ENCODE measurements around the gene NOM1. TPM values are rescaled to one million over a fixed set of nuclear protein-coding genes. Genes with fewer than 3 reads are reported as not detected.
"Not testable (repeated sequence)": the region's sequence is repeated elsewhere in the genome, so short reads cannot be mapped to it uniquely, and the experiment has no call there.

Gene NOM1
- total RNA-seq (10 to 100 TPM in 1 of 4 donors, 1 to 10 TPM in 3; 6.5 to 10.6 (median 7.7) TPM), polyA plus RNA-seq (5.6 TPM)
- long read RNA-seq, donor 1, full-length matches to known transcripts = 5 of 9 reads
- long read RNA-seq, donor 1, partial matches to known transcripts = 4 of 9 reads
- long read RNA-seq, donor 1, other reads (novel, unspliced or antisense) = 0 of 9 reads
- long read RNA-seq, donor 2 = 0 reads
- long read RNA-seq, donor 3, full-length matches to known transcripts = 7 of 13 reads
- long read RNA-seq, donor 3, partial matches to known transcripts = 3 of 13 reads
- long read RNA-seq, donor 3, other reads (novel, unspliced or antisense) = 3 of 13 reads
- long read RNA-seq, donor 4, full-length matches to known transcripts = 1 of 3 reads
- long read RNA-seq, donor 4, partial matches to known transcripts = 2 of 3 reads
- long read RNA-seq, donor 4, other reads (novel, unspliced or antisense) = 0 of 3 reads

GRCh38 chr7:156949541-156950380 lies at the start of gene NOM1:
TSS of gene NOM1 (plus strand) at chr7:156949712. CDS start at chr7:156949738, 26 bp downstream.
- Histone ChIP-seq H3K27me3 (ENCODE audit: control insufficient read depth, insufficient read depth) (no peaks in the 10 kb centered on the region), H3K4me1 (ENCODE audit: control insufficient read depth, insufficient read depth, low read length) (peaks cover 4% of the 10 kb centered on the region), H3K27ac (ENCODE audit: low read length) (no peak within 1 kb of the TSS), H3K4me3 (ENCODE audit: low read length) (peak within 1 kb of the TSS; percentile 85), H3K9me3 (ENCODE audit: control insufficient read depth, low read length) (no peaks in the 10 kb centered on the region)
- ATAC-seq (peak; percentile 97 to 98), DNase-seq (peak; percentile 92 to 97 (median 97))
- intact Hi-C loops (cut with DNase I) = no loop called here
- under 1% methylated on average over 115 of the region's 115 CpGs for WGBS

GRCh38 chr7:156900093-156900492 lies 49.4 kb upstream of the NOM1 start:
- H3K27ac ChIP-seq (ENCODE audit: low read length); H3K9me3 ChIP-seq (ENCODE audit: control insufficient read depth, low read length); ATAC-seq; intact Hi-C loops (cut with DNase I); H3K4me3 ChIP-seq (ENCODE audit: low read length); H3K4me1 ChIP-seq (ENCODE audit: control insufficient read depth, insufficient read depth, low read length); H3K27me3 ChIP-seq (ENCODE audit: control insufficient read depth, insufficient read depth); DNase-seq: not testable (repeated sequence)
- WGBS = 86% methylated on average over 9 of the region's 9 CpGs

GRCh38 chr7:156903232-156903909 lies 46.1 kb upstream of the NOM1 start:
- intact Hi-C loops (cut with DNase I) = no loop called here
- peak; percentile 59 to 92 for ATAC-seq
- no peaks in the 10 kb centered on the region for H3K4me1 ChIP-seq (ENCODE audit: control insufficient read depth, insufficient read depth, low read length)
- no peaks in the 10 kb centered on the region for H3K27me3 ChIP-seq (ENCODE audit: control insufficient read depth, insufficient read depth)
- 54% methylated on average over 10 of the region's 10 CpGs for WGBS
- H3K9me3 ChIP-seq (ENCODE audit: control insufficient read depth, low read length) = no peaks in the 10 kb centered on the region
- H3K27ac ChIP-seq (ENCODE audit: low read length) = peak overlapping the region; percentile 28
- H3K4me3 ChIP-seq (ENCODE audit: low read length) = no peak overlapping the region
- peak in 1 of 3 donors; percentile 55 for DNase-seq

- no peaks in the 10 kb centered on the region for H3K4me1 ChIP-seq (ENCODE audit: control insufficient read depth, insufficient read depth, low read length)
- H3K4me3 ChIP-seq (ENCODE audit: low read length) = no peak overlapping the region
- H3K27ac ChIP-seq (ENCODE audit: low read length) = no peak overlapping the region
- no peaks in the 10 kb centered on the region for H3K9me3 ChIP-seq (ENCODE audit: control insufficient read depth, low read length)
- intact Hi-C loops (cut with DNase I) = no loop called here
- no peaks in the 10 kb centered on the region for H3K27me3 ChIP-seq (ENCODE audit: control insufficient read depth, insufficient read depth)
- WGBS = 67% methylated on average over 4 of the region's 4 CpGs
- DNase-seq = no peak
- no peak for ATAC-seq
Measured at GRCh38 chr7:156906200-156906649, 43.3 kb upstream of the NOM1 start.

- WGBS = 64% methylated on average over 4 of the region's 4 CpGs
- intact Hi-C loops (cut with DNase I) = no loop called here
- ATAC-seq = no peak
Measured at GRCh38 chr7:156907656-156908055, 41.9 kb upstream of the NOM1 start.

GRCh38 chr7:156909574-156910252 lies 39.8 kb upstream of the NOM1 start:
- DNase-seq; H3K27me3 ChIP-seq (ENCODE audit: control insufficient read depth, insufficient read depth); intact Hi-C loops (cut with DNase I); H3K9me3 ChIP-seq (ENCODE audit: control insufficient read depth, low read length); H3K4me3 ChIP-seq (ENCODE audit: low read length); ATAC-seq; H3K4me1 ChIP-seq (ENCODE audit: control insufficient read depth, insufficient read depth, low read length); H3K27ac ChIP-seq (ENCODE audit: low read length): not testable (repeated sequence)
- 83% methylated on average over 3 of the region's 3 CpGs for WGBS

More at GRCh38 chr7:156907656-156908055, 41.9 kb upstream of the NOM1 start:
- Histone ChIP-seq H3K27ac (ENCODE audit: low read length) (no peak overlapping the region), H3K4me1 (ENCODE audit: control insufficient read depth, insufficient read depth, low read length) (no peaks in the 10 kb centered on the region), H3K27me3 (ENCODE audit: control insufficient read depth, insufficient read depth) (no peaks in the 10 kb centered on the region), H3K4me3 (ENCODE audit: low read length) (no peak overlapping the region), H3K9me3 (ENCODE audit: control insufficient read depth, low read length) (no peaks in the 10 kb centered on the region)
- DNase-seq = no peak

GRCh38 chr7:156918635-156919034 lies 30.9 kb upstream of the NOM1 start:
- ATAC-seq (no peak), DNase-seq (no peak)
- Histone ChIP-seq H3K4me3 (ENCODE audit: low read length) (no peak overlapping the region), H3K27ac (ENCODE audit: low read length) (no peak overlapping the region), H3K4me1 (ENCODE audit: control insufficient read depth, insufficient read depth, low read length) (no peaks in the 10 kb centered on the region), H3K9me3 (ENCODE audit: control insufficient read depth, low read length) (no peaks in the 10 kb centered on the region), H3K27me3 (ENCODE audit: control insufficient read depth, insufficient read depth) (no peaks in the 10 kb centered on the region)
- intact Hi-C loops (cut with DNase I) = no loop called here
- 48% methylated on average over 1 of the region's 1 CpG for WGBS

- intact Hi-C loops (cut with DNase I) = no loop called here
- H3K27ac ChIP-seq (ENCODE audit: low read length) = no peak overlapping the region
- H3K4me1 ChIP-seq (ENCODE audit: control insufficient read depth, insufficient read depth, low read length) = no peaks in the 10 kb centered on the region
- 86% methylated on average over 19 of the region's 19 CpGs for WGBS
- no peaks in the 10 kb centered on the region for H3K27me3 ChIP-seq (ENCODE audit: control insufficient read depth, insufficient read depth)
- DNase-seq = no peak
- no peak overlapping the region for H3K4me3 ChIP-seq (ENCODE audit: low read length)
- no peaks in the 10 kb centered on the region for H3K9me3 ChIP-seq (ENCODE audit: control insufficient read depth, low read length)
- ATAC-seq = no peak
Measured at GRCh38 chr7:156919132-156919713, 30.3 kb upstream of the NOM1 start.

GRCh38 chr7:156920076-156920475 lies 29.4 kb upstream of the NOM1 start:
- H3K4me3 ChIP-seq (ENCODE audit: low read length) = no peak overlapping the region
- ATAC-seq (no peak), DNase-seq (no peak)
- H3K27ac ChIP-seq (ENCODE audit: low read length) = no peak overlapping the region
- 72% methylated on average over 5 of the region's 5 CpGs for WGBS
- H3K27me3 ChIP-seq (ENCODE audit: control insufficient read depth, insufficient read depth) = no peaks in the 10 kb centered on the region
- no peaks in the 10 kb centered on the region for H3K9me3 ChIP-seq (ENCODE audit: control insufficient read depth, low read length)
- no peaks in the 10 kb centered on the region for H3K4me1 ChIP-seq (ENCODE audit: control insufficient read depth, insufficient read depth, low read length)
- intact Hi-C loops (cut with DNase I) = no loop called here
